Vagina (tissue), 2 donors: ENCODE results near the gene AGTPBP1.

Experiments
- POLR2A ChIP-seq, 2 donors: fragments of 450-650 bp; IDR thresholded peaks; one replicate each; pipeline ENCODE4 v1.6.1; 2017; ENCODE audit warnings: antibody characterized with exemption in 2 of 2, mild to moderate bottlenecking in 2 of 2, moderate library complexity in 2 of 2
- TF ChIP-seq, protein P1 (sequence below), 3 experiments: fragments of 450-650 bp in 2 of 3; fragments of 200-600 bp in 1 of 3; sonication (generic) in 1 of 3; IDR thresholded peaks; one replicate each; pipeline ENCODE4 v1.5.1; 2017 to 2019; ENCODE audit warnings: antibody characterized with exemption in 3 of 3, mild to moderate bottlenecking in 2 of 3, moderate library complexity in 2 of 3

DNA sequence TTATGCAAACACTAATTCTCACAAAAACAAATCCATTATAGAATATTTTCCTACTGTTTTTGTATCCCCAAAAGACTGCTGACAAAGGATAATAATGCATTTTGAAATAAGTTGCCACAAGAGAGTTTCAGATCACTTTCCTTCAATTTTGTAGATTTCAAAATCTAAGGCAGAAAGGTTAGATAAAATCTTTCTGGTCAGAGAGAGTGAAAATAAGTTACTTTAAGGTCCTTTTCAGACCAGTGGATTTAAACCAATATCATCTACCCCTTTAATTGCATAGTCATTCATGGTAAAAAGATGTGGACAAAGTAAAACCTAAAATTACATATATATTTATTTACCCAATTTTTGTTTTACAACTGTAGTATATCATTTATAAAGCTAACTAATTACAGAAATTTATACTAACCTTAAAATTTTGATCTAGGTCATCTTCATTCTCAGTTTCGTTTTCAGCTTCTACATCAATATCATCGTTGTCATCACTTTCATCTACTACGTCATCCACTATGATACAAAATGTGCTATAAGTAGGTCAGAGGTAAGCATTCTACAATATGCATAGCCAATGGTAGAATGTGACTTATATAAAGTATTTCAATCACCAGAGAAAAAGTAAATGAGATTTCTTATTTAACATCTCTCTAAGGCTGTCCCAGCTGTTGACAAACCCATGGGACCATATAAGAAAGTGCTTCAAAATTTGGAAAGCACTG lies 95.7 kb downstream of the AGTPBP1 start:
- TF ChIP-seq POLR2A (IDR thresholded peaks at IDR 0.05): no peak
- TF ChIP-seq, protein P1, sequence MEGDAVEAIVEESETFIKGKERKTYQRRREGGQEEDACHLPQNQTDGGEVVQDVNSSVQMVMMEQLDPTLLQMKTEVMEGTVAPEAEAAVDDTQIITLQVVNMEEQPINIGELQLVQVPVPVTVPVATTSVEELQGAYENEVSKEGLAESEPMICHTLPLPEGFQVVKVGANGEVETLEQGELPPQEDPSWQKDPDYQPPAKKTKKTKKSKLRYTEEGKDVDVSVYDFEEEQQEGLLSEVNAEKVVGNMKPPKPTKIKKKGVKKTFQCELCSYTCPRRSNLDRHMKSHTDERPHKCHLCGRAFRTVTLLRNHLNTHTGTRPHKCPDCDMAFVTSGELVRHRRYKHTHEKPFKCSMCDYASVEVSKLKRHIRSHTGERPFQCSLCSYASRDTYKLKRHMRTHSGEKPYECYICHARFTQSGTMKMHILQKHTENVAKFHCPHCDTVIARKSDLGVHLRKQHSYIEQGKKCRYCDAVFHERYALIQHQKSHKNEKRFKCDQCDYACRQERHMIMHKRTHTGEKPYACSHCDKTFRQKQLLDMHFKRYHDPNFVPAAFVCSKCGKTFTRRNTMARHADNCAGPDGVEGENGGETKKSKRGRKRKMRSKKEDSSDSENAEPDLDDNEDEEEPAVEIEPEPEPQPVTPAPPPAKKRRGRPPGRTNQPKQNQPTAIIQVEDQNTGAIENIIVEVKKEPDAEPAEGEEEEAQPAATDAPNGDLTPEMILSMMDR (IDR thresholded peaks at IDR 0.05): no peak
